Natural killer cell treated with Interleukin-12 subunit alpha and Interleukin-12 subunit beta and Interleukin-15 and Interleukin-18, amount 100 ng/mL, for 72 hours (primary cell): ENCODE measurements around the gene MBNL2. TPM values are rescaled to one million over a fixed set of nuclear protein-coding genes. Genes with fewer than 3 reads are reported as not detected.
A peak's percentile ranks its signal among the peaks of the same experiment; 100 is the strongest.

Experiments used
- ATAC-seq, 2 donors: fragments of 150-1000 bp; cut with Tn5 transposase in 1 of 2; sonication (Bioruptor Pico), chemical (Tn5 transposase) in 1 of 2; 2 replicates each; pipeline ENCODE4 v1.10.0; 2021
- DNase-seq: peaks from one replicate; pipeline ENCODE4 v3.0.0; 2022; ENCODE audit warnings: low spot score
- H3K27ac Mint-ChIP-seq, 2 donors: 1 replicate in 1 of 2; 2 replicates in 1 of 2; pipeline ENCODE4 v1.8.0; 2022; ENCODE audit warnings: mixed read lengths in 2 of 2, mild to moderate bottlenecking in 1 of 2, moderate library complexity in 1 of 2
- H3K27me3 Mint-ChIP-seq, 2 donors: 1 replicate in 1 of 2; 2 replicates in 1 of 2; pipeline ENCODE4 v1.8.0; 2022; ENCODE audit warnings: mixed read lengths in 2 of 2
- H3K36me3 Mint-ChIP-seq: one replicate; pipeline ENCODE4 v1.8.0; 2022; ENCODE audit warnings: mixed read lengths
- H3K4me1 Mint-ChIP-seq, 2 donors: 1 replicate in 1 of 2; 2 replicates in 1 of 2; pipeline ENCODE4 v1.8.0; 2022; ENCODE audit warnings: low read depth in 2 of 2, mixed read lengths in 2 of 2, mild to moderate bottlenecking in 1 of 2
- H3K4me3 Mint-ChIP-seq: one replicate; pipeline ENCODE4 v1.8.0; 2022; ENCODE audit warnings: mixed read lengths
- H3K9me3 Mint-ChIP-seq: 2 replicates; pipeline ENCODE4 v1.8.0; 2022; ENCODE audit warnings: mixed read lengths
- total RNA-seq, 2 donors: library from RNA; stranded (reverse); gene quantifications; one replicate each; pipeline ENCODE4 v1.2.3, GENCODE V29; 2022

The MBNL2 gene
- total RNA-seq, 2 donors from 2014 or later: 13.0 to 15.6 TPM

- Mint-ChIP-seq H3K36me3 (no peaks in the 10 kb centered on the region), H3K4me3 (no peak overlapping the region), H3K9me3 (no peaks in the 10 kb centered on the region), H3K4me1 (peaks cover 0 to 3% of the 10 kb centered on the region in 2 donors), H3K27ac (no peak overlapping the region), H3K27me3 (no peaks in the 10 kb centered on the region)
- ATAC-seq: no peak
- no peak for DNase-seq
Measured at GRCh38 chr13:97376981-97377380, 154.8 kb downstream of the MBNL2 start.

GRCh38 chr13:97379386-97379785 lies 157.3 kb downstream of the MBNL2 start:
- no peak overlapping the region for H3K27ac Mint-ChIP-seq
- H3K4me3 Mint-ChIP-seq: no peak overlapping the region
- H3K9me3 Mint-ChIP-seq: no peaks in the 10 kb centered on the region
- DNase-seq (no peak), ATAC-seq (no peak)
- peaks cover 3 to 5% of the 10 kb centered on the region in 2 donors for H3K4me1 Mint-ChIP-seq
- peaks cover 5% of the 10 kb centered on the region for H3K36me3 Mint-ChIP-seq
- no peaks in the 10 kb centered on the region for H3K27me3 Mint-ChIP-seq

GRCh38 chr13:97380696-97381095 lies 158.6 kb downstream of the MBNL2 start:
- Mint-ChIP-seq H3K4me1 (peaks cover 3% of the 10 kb centered on the region in 2 donors), H3K27me3 (no peaks in the 10 kb centered on the region), H3K4me3 (no peak overlapping the region), H3K27ac (no peak overlapping the region), H3K36me3 (peaks cover 5% of the 10 kb centered on the region), H3K9me3 (no peaks in the 10 kb centered on the region)
- DNase-seq: no peak
- ATAC-seq: no peak

- peaks cover 5% of the 10 kb centered on the region for H3K36me3 Mint-ChIP-seq
- no peak for ATAC-seq
- no peak overlapping the region for H3K4me3 Mint-ChIP-seq
- no peak for DNase-seq
- H3K27ac Mint-ChIP-seq: no peak overlapping the region
- peaks cover 2 to 4% of the 10 kb centered on the region in 2 donors for H3K4me1 Mint-ChIP-seq
- no peaks in the 10 kb centered on the region for H3K27me3 Mint-ChIP-seq
- no peaks in the 10 kb centered on the region for H3K9me3 Mint-ChIP-seq
Measured at GRCh38 chr13:97381189-97381588, 159.1 kb downstream of the MBNL2 start.

GRCh38 chr13:97382276-97382675 lies 160.1 kb downstream of the MBNL2 start:
- H3K9me3 Mint-ChIP-seq: no peaks in the 10 kb centered on the region

DNA sequence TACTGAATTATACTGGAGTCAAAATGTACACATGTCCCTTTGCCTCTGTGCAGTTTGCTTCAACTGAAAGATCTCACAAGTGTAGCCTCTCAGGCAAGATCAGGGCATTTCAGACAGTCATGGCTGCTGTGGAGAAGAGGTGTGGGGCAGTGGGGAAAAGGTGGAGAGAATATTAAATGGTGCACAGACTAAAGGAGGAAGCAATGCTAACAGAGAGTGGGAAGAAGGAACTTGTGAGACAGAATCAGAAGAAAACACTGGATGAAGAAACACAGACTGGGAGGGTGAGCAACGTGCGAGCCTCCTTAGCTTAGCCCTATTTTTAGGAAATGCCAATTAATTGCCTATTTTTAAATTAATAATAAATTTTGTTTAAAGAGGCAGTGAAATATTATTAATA lies 162.2 kb downstream of the MBNL2 start:
- ATAC-seq (no peak), DNase-seq (no peak)
- H3K4me1 Mint-ChIP-seq: peaks cover 20 to 21% of the 10 kb centered on the region in 2 donors
- no peak overlapping the region for H3K4me3 Mint-ChIP-seq
- H3K9me3 Mint-ChIP-seq: no peaks in the 10 kb centered on the region
- peaks cover 5% of the 10 kb centered on the region for H3K36me3 Mint-ChIP-seq
- H3K27ac Mint-ChIP-seq: no peak overlapping the region
- H3K27me3 Mint-ChIP-seq: no peaks in the 10 kb centered on the region

More at GRCh38 chr13:97382276-97382675, 160.1 kb downstream of the MBNL2 start:
- Mint-ChIP-seq H3K27me3 (no peaks in the 10 kb centered on the region), H3K4me1 (peaks cover 13 to 15% of the 10 kb centered on the region in 2 donors), H3K36me3 (peaks cover 5% of the 10 kb centered on the region), H3K4me3 (no peak overlapping the region), H3K27ac (no peak overlapping the region)
- no peak for DNase-seq
- ATAC-seq: no peak

DNA sequence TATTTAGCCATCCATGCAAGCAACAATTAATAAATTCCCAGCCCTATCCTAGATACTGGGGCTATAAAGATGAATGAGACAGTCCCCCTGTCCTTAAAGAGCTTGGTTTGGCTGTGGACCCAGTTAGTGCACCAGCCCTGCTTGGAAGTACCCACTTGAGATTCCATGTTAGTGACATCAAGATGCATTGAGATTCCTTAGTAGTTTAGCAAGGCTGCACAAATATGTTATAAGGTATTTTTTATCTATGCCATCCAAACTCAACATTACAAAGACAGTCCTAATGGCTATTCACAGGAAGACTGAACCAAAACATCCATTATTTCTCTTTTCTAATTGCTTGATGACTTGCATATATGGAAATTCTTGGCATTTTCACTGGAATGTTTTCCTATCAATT lies 163.0 kb downstream of the MBNL2 start:
- DNase-seq (no peak), ATAC-seq (no peak)
- no peak overlapping the region for H3K4me3 Mint-ChIP-seq
- H3K27me3 Mint-ChIP-seq: no peaks in the 10 kb centered on the region
- H3K9me3 Mint-ChIP-seq: no peaks in the 10 kb centered on the region
- H3K36me3 Mint-ChIP-seq: peaks cover 5% of the 10 kb centered on the region
- H3K4me1 Mint-ChIP-seq: peaks cover 20 to 21% of the 10 kb centered on the region in 2 donors
- H3K27ac Mint-ChIP-seq: no peak overlapping the region

DNA sequence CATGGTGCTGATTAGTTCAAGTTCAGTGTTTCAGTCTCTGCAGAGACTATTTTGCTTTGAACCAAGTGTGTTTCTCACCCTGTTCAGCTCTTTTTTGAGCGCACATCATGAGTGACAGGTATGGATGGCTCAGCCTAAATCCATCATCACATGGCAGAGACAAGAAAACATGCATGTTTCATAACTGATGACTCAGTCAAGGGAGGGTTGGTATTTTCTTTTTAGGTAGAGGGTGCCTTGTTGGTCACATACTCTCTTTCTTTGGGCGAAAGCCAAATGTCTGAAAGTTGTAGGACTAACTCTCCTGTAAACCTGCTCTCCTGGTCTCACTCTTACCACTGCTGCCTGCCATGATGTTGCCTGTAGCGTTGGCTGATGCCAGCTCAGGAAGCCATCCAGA lies 163.7 kb downstream of the MBNL2 start:
- no peak for ATAC-seq

GRCh38 chr13:97386801-97387484 lies 164.8 kb downstream of the MBNL2 start:
- ATAC-seq: peak; percentile 93 to 96
- H3K27me3 Mint-ChIP-seq: no peaks in the 10 kb centered on the region
- DNase-seq: peak; percentile 69
- H3K27ac Mint-ChIP-seq: peak overlapping the region; percentile 46 to 59
- H3K4me1 Mint-ChIP-seq: peaks cover 20 to 21% of the 10 kb centered on the region in 2 donors
- peak overlapping the region; percentile 21 for H3K4me3 Mint-ChIP-seq
- H3K36me3 Mint-ChIP-seq: peaks cover 5% of the 10 kb centered on the region
- H3K9me3 Mint-ChIP-seq: no peaks in the 10 kb centered on the region

More for the DNA sequence above, 163.7 kb downstream of the MBNL2 start:
- Mint-ChIP-seq H3K36me3 (peaks cover 5% of the 10 kb centered on the region), H3K27me3 (no peaks in the 10 kb centered on the region), H3K27ac (no peak overlapping the region), H3K4me3 (no peak overlapping the region), H3K4me1 (peaks cover 20 to 21% of the 10 kb centered on the region in 2 donors), H3K9me3 (no peaks in the 10 kb centered on the region)
- no peak for DNase-seq

DNA sequence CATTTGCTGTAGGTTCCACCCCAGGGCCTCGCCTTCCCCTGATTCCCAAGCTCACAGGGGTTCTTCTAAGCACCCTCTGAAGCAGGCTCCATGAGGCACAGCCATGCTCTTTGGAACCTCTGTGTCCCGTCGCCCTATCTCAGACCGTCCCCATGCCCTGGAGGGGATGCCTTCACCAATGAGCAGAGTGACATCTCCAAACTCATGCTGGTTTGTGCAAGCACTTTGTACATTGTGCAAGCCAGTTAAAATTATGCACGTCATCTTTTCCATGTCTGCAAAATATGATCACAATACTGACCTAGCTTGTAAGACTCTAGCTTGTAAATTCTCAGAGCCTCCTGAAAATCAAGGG lies 165.3 kb downstream of the MBNL2 start:
- Mint-ChIP-seq H3K4me3 (no peak overlapping the region), H3K4me1 (peaks cover 20 to 21% of the 10 kb centered on the region in 2 donors), H3K36me3 (peaks cover 5% of the 10 kb centered on the region), H3K9me3 (no peaks in the 10 kb centered on the region), H3K27me3 (no peaks in the 10 kb centered on the region), H3K27ac (peak overlapping the region; percentile 46 to 59)
- ATAC-seq: peak in 1 of 2 donors; percentile 65
- DNase-seq: no peak

GRCh38 chr13:97387890-97388289 lies 165.8 kb downstream of the MBNL2 start:
- no peak for ATAC-seq

GRCh38 chr13:97388373-97388772 lies 166.2 kb downstream of the MBNL2 start:
- Mint-ChIP-seq H3K27ac (no peak overlapping the region), H3K27me3 (no peaks in the 10 kb centered on the region)
- ATAC-seq: no peak

More at GRCh38 chr13:97387890-97388289, 165.8 kb downstream of the MBNL2 start:
- no peak for DNase-seq
- Mint-ChIP-seq H3K27me3 (no peaks in the 10 kb centered on the region), H3K4me3 (no peak overlapping the region), H3K36me3 (peaks cover 1% of the 10 kb centered on the region), H3K9me3 (no peaks in the 10 kb centered on the region), H3K27ac (peak overlapping the region; percentile 46 to 59), H3K4me1 (peaks cover 20 to 21% of the 10 kb centered on the region in 2 donors)

GRCh38 chr13:97390941-97391600 lies 168.9 kb downstream of the MBNL2 start:
- H3K27ac Mint-ChIP-seq: no peak overlapping the region
- DNase-seq (no peak), ATAC-seq (no peak)
- peaks cover 17 to 18% of the 10 kb centered on the region in 2 donors for H3K4me1 Mint-ChIP-seq
- H3K9me3 Mint-ChIP-seq: no peaks in the 10 kb centered on the region
- H3K4me3 Mint-ChIP-seq: no peak overlapping the region
- no peaks in the 10 kb centered on the region for H3K36me3 Mint-ChIP-seq
- H3K27me3 Mint-ChIP-seq: no peaks in the 10 kb centered on the region

More at GRCh38 chr13:97388373-97388772, 166.2 kb downstream of the MBNL2 start:
- no peaks in the 10 kb centered on the region for H3K9me3 Mint-ChIP-seq
- H3K36me3 Mint-ChIP-seq: no peaks in the 10 kb centered on the region
- no peak overlapping the region for H3K4me3 Mint-ChIP-seq
- no peak for DNase-seq
- peaks cover 20 to 21% of the 10 kb centered on the region in 2 donors for H3K4me1 Mint-ChIP-seq

GRCh38 chr13:97392020-97392419 lies 169.9 kb downstream of the MBNL2 start:
- Mint-ChIP-seq H3K27ac (no peak overlapping the region), H3K27me3 (no peaks in the 10 kb centered on the region), H3K4me1 (peaks cover 9% of the 10 kb centered on the region in 2 donors), H3K36me3 (no peaks in the 10 kb centered on the region), H3K9me3 (no peaks in the 10 kb centered on the region), H3K4me3 (no peak overlapping the region)
- DNase-seq (no peak), ATAC-seq (no peak)
